ENCODE data around the gene SBF2.

- no peak for TF ChIP-seq POLR2A (IDR thresholded peaks at IDR 0.05; ENCODE audit: low read depth, low read length)
- no peak for TF ChIP-seq CTCF (IDR thresholded peaks at IDR 0.05; ENCODE audit: extremely low read depth in 1 of 2, insufficient read depth in 1 of 2, low read depth in 1 of 2, low read length in 2 of 2)
- no peak for TF ChIP-seq MAX (IDR thresholded peaks at IDR 0.05; ENCODE audit: insufficient read depth, insufficient read length)
These were observed 546.8 kb downstream of the SBF2 start for GRCh38 chr11:9747229-9747628.
